Transverse colon (tissue), 4 donors: ENCODE measurements around the gene NCKAP5. TPM values are rescaled to one million over a fixed set of nuclear protein-coding genes. Genes with fewer than 3 reads are reported as not detected.

Experiments
- DNase-seq: peaks from one replicate; pipeline ENCODE4 v3.0.0-alpha.2; 2019
- H3K27ac ChIP-seq, 4 donors: fragments of 200-600 bp; sonication (generic); 2 replicates each; pipeline ENCODE4 v1.5.1; 2016 to 2018; ENCODE audit warnings: inconsistent platforms in 4 of 4
- H3K27me3 ChIP-seq: fragments of 200-600 bp; sonication (generic); 2 replicates; pipeline ENCODE4 v1.5.1; 2017; ENCODE audit warnings: inconsistent platforms
- H3K36me3 ChIP-seq, 4 donors: fragments of 200-600 bp; sonication (generic); 2 replicates each; pipeline ENCODE4 v1.5.1; 2017 to 2019; ENCODE audit warnings: inconsistent platforms in 4 of 4
- H3K4me1 ChIP-seq, 4 donors: fragments of 200-600 bp; sonication (generic); 2 replicates each; pipeline ENCODE4 v1.5.1; 2017 to 2020; ENCODE audit warnings: inconsistent platforms in 4 of 4
- H3K4me3 ChIP-seq, 4 donors: fragments of 200-600 bp; sonication (generic); 1 replicate in 1 of 4; 2 replicates in 3 of 4; pipeline versions ENCODE4 v1.5.1 to v1.6.1; 2017 to 2019; ENCODE audit warnings: inconsistent platforms in 4 of 4
- H3K9me3 ChIP-seq, 2 donors: fragments of 200-600 bp; sonication (generic); 2 replicates each; pipeline ENCODE4 v1.5.1; 2017 to 2019; ENCODE audit warnings: inconsistent platforms in 2 of 2
- EP300 ChIP-seq: sonication (generic); formaldehyde crosslinking; IDR thresholded peaks from one replicate; pipeline ENCODE4 v1.6.1; 2017; ENCODE audit warnings: antibody characterized with exemption, low read depth
- POLR2A ChIP-seq: fragments of 450-650 bp; IDR thresholded peaks from one replicate; pipeline ENCODE4 v1.6.1; 2016; ENCODE audit warnings: antibody characterized with exemption, mild to moderate bottlenecking, moderate library complexity
- POLR2AphosphoS5 ChIP-seq, 3 donors: sonication (generic); formaldehyde crosslinking; IDR thresholded peaks; one replicate each; pipeline ENCODE4 v1.6.1; 2016; ENCODE audit warnings: antibody characterized with exemption in 3 of 3
- whole genome bisulfite sequencing, 2 donors: methylation state at CpG; one replicate each; pipeline ENCODE4 v1.1.5; 2018; ENCODE audit warnings: low coverage in 1 of 2; 5-methylcytosine and 5-hydroxymethylcytosine counted together
- in situ Hi-C, 4 donors: fragments of 200-750 bp; cut with MboI; loops; one replicate each; pipeline versions ENCODE4 v1.15.0 to v1.15.1; 2017; ENCODE audit warnings: low sequenced_read_pairs in 3 of 4, low pct_ligation_motif_present in 1 of 4, low pct_unique_long_range_greater_than_20kb in 1 of 4
- intact Hi-C: fragments of 100-400 bp; cut with DNase I; formaldehyde crosslinking; loops from one replicate; pipeline ENCODE4 v1.15.1; 2023; ENCODE audit warnings: low total_unique reads
- total RNA-seq, 4 donors: library from RNA; depleted of rRNA; stranded (reverse); fragments of >200 nt; gene quantifications; one replicate each; pipeline ENCODE4 v1.1.0, GENCODE V29; 2016
- TF ChIP-seq, protein P1 (sequence below), 5 experiments: fragments of 200-600 bp in 3 of 5; fragments of 450-650 bp in 2 of 5; sonication (generic) in 3 of 5; IDR thresholded peaks; 1 replicate in 2 of 5; 2 replicates in 3 of 5; pipeline ENCODE4 v1.5.1; 2016 to 2017; ENCODE audit warnings: antibody characterized with exemption in 5 of 5, inconsistent platforms in 3 of 5, mild to moderate bottlenecking in 2 of 5, moderate library complexity in 1 of 5

NCKAP5 gene
- total RNA-seq, 4 donors from 2014 or later: 1.1 to 10.9 (median 5.0) TPM

GRCh38 chr2:133409581-133410285 lies 158.5 kb downstream of the NCKAP5 start:
- TF ChIP-seq POLR2A (no peak), EP300 (no peak), POLR2AphosphoS5 (IDR thresholded peaks at IDR 0.05) (no peak)
- TF ChIP-seq, protein P1, sequence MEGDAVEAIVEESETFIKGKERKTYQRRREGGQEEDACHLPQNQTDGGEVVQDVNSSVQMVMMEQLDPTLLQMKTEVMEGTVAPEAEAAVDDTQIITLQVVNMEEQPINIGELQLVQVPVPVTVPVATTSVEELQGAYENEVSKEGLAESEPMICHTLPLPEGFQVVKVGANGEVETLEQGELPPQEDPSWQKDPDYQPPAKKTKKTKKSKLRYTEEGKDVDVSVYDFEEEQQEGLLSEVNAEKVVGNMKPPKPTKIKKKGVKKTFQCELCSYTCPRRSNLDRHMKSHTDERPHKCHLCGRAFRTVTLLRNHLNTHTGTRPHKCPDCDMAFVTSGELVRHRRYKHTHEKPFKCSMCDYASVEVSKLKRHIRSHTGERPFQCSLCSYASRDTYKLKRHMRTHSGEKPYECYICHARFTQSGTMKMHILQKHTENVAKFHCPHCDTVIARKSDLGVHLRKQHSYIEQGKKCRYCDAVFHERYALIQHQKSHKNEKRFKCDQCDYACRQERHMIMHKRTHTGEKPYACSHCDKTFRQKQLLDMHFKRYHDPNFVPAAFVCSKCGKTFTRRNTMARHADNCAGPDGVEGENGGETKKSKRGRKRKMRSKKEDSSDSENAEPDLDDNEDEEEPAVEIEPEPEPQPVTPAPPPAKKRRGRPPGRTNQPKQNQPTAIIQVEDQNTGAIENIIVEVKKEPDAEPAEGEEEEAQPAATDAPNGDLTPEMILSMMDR (IDR thresholded peaks at IDR 0.05): no peak
- no peaks in the 10 kb centered on the region for H3K9me3 ChIP-seq
- H3K4me3 ChIP-seq: no peak overlapping the region
- no peaks in the 10 kb centered on the region for H3K4me1 ChIP-seq
- H3K27ac ChIP-seq: no peak overlapping the region
- no peak for DNase-seq
- no peaks in the 10 kb centered on the region for H3K36me3 ChIP-seq
- no peaks in the 10 kb centered on the region for H3K27me3 ChIP-seq
- 82 to 91% methylated on average over 5 of the region's 5 CpGs for WGBS, 2 donors
- intact Hi-C loops (no loop called here), in situ Hi-C loops (no loop called here)

- no peak for DNase-seq
- TF ChIP-seq, protein P1 (IDR thresholded peaks at IDR 0.05): no peak
- TF ChIP-seq EP300: no peak
- TF ChIP-seq POLR2A: no peak
- no peak for TF ChIP-seq POLR2AphosphoS5 (IDR thresholded peaks at IDR 0.05)
- Histone ChIP-seq H3K27ac (no peak overlapping the region), H3K4me3 (no peak overlapping the region), H3K4me1 (no peaks in the 10 kb centered on the region), H3K36me3 (no peaks in the 10 kb centered on the region), H3K27me3 (no peaks in the 10 kb centered on the region), H3K9me3 (no peaks in the 10 kb centered on the region)
- in situ Hi-C loops: no loop called here
- intact Hi-C loops: no loop called here
- 82% methylated on average over 1 of the region's 1 CpG; no CpG with 5 or more reads in 1 of the 2 donors for WGBS, 2 donors
Observed at GRCh38 chr2:133408671-133409070, 159.6 kb downstream of the NCKAP5 start.

DNA sequence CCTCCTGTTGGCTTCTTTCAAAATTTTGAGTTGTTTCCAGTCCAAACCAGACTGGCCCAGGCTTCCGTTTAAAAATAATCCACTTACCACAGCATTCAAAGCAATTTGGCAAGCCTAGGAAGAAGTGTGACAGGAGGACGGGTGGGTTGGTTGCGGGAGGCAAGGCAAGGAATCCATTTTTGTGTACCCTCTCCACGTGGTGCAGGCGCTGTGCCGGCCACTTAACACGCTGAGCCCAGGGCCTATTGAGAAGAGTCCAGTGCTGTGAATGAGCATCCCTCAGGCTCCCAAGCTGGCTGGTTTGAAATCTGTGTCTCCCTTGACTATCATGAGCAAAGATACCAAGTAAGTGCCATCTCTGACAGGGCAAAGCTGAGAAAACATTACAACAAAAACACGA lies 160.9 kb downstream of the NCKAP5 start:
- TF ChIP-seq, protein P1 (IDR thresholded peaks at IDR 0.05): no peak
- TF ChIP-seq POLR2AphosphoS5 (IDR thresholded peaks at IDR 0.05) (no peak), POLR2A (no peak), EP300 (no peak)
- H3K36me3 ChIP-seq: no peaks in the 10 kb centered on the region
- H3K27ac ChIP-seq: no peak overlapping the region
- 67 to 91% methylated on average over 1 to 8 of the region's 8 CpGs for WGBS, 2 donors
- intact Hi-C loops: no loop called here
- no peaks in the 10 kb centered on the region for H3K4me1 ChIP-seq
- DNase-seq: no peak
- no peaks in the 10 kb centered on the region for H3K27me3 ChIP-seq
- H3K9me3 ChIP-seq: no peaks in the 10 kb centered on the region
- in situ Hi-C loops: no loop called here
- H3K4me3 ChIP-seq: no peak overlapping the region

GRCh38 chr2:133405252-133405651 lies 163.0 kb downstream of the NCKAP5 start:
- in situ Hi-C loops: no loop called here
- no peak for TF ChIP-seq POLR2A
- no peak for TF ChIP-seq EP300
- TF ChIP-seq POLR2AphosphoS5 (IDR thresholded peaks at IDR 0.05): no peak
- TF ChIP-seq, protein P1 (IDR thresholded peaks at IDR 0.05): no peak
- H3K9me3 ChIP-seq: no peaks in the 10 kb centered on the region
- H3K4me3 ChIP-seq: no peak overlapping the region
- H3K27me3 ChIP-seq: no peaks in the 10 kb centered on the region
- intact Hi-C loops: no loop called here
- no peak overlapping the region for H3K27ac ChIP-seq
- WGBS, 2 donors: 82 to 87% methylated on average over 4 of the region's 4 CpGs
- no peaks in the 10 kb centered on the region for H3K36me3 ChIP-seq
- no peaks in the 10 kb centered on the region for H3K4me1 ChIP-seq
- no peak for DNase-seq
